Mesothelial cell of epicardium (in vitro differentiated cells): ENCODE results near the gene REV3L. TPM values are rescaled to one million over a fixed set of nuclear protein-coding genes. Genes with fewer than 3 reads are reported as not detected.
A peak's percentile ranks its signal among the peaks of the same experiment; 100 is the strongest.

Experiments used
- DNase-seq, 2 experiments: peaks; one replicate each; pipeline ENCODE4 v3.0.0; 2021; ENCODE audit warnings: low spot score in 2 of 2; ENCODE audit not compliant: unreplicated experiment in 2 of 2
- H3K27ac Mint-ChIP-seq: 2 replicates; pipeline ENCODE4 v1.8.0; 2021; ENCODE audit warnings: mixed read lengths
- H3K27me3 Mint-ChIP-seq: 2 replicates; pipeline ENCODE4 v1.8.0; 2021; ENCODE audit warnings: low read depth, mixed read lengths
- H3K36me3 Mint-ChIP-seq: 2 replicates; pipeline ENCODE4 v1.8.0; 2021; ENCODE audit warnings: mixed read lengths
- H3K4me1 Mint-ChIP-seq: 2 replicates; pipeline ENCODE4 v1.8.0; 2021; ENCODE audit warnings: mixed read lengths
- H3K4me3 Mint-ChIP-seq: 2 replicates; pipeline ENCODE4 v1.8.0; 2021; ENCODE audit warnings: mild to moderate bottlenecking, moderate library complexity, mixed read lengths
- H3K9me3 Mint-ChIP-seq: 2 replicates; pipeline ENCODE4 v1.8.0; 2021; ENCODE audit warnings: mixed read lengths
- CTCF ChIP-seq: fragments of 200-600 bp; sonication (generic); IDR thresholded peaks from one replicate; pipeline ENCODE4 v1.5.0; 2021; ENCODE audit warnings: antibody characterized with exemption; ENCODE audit not compliant: unreplicated experiment
- total RNA-seq: library from RNA; stranded (reverse); gene quantifications from 3 replicates; pipeline ENCODE4 v1.2.1, GENCODE V29; 2021

Gene REV3L
- total RNA-seq, 1 donor from 2014 or later: 41.7 TPM

GRCh38 chr6:111490067-111490466 lies 7.0 kb upstream of the REV3L start:
- no peak overlapping the region for H3K4me3 Mint-ChIP-seq
- TF ChIP-seq CTCF: no peak
- DNase-seq: no peak

GRCh38 chr6:111487661-111488060 lies 4.6 kb upstream of the REV3L start:
- no peak overlapping the region for H3K27ac Mint-ChIP-seq
- H3K4me3 Mint-ChIP-seq: no peak overlapping the region
- no peak for TF ChIP-seq CTCF
- H3K27me3 Mint-ChIP-seq: no peaks in the 10 kb centered on the region
- peaks cover 22% of the 10 kb centered on the region for H3K4me1 Mint-ChIP-seq
- no peak for DNase-seq
- no peaks in the 10 kb centered on the region for H3K9me3 Mint-ChIP-seq
- H3K36me3 Mint-ChIP-seq: peaks cover 10% of the 10 kb centered on the region

More at GRCh38 chr6:111490067-111490466, 7.0 kb upstream of the REV3L start:
- Mint-ChIP-seq H3K9me3 (no peaks in the 10 kb centered on the region), H3K27me3 (no peaks in the 10 kb centered on the region), H3K36me3 (peaks cover 10% of the 10 kb centered on the region), H3K27ac (peak overlapping the region; percentile 14), H3K4me1 (peaks cover 19% of the 10 kb centered on the region)

- DNase-seq: no peak
- peaks cover 10% of the 10 kb centered on the region for H3K36me3 Mint-ChIP-seq
- no peaks in the 10 kb centered on the region for H3K27me3 Mint-ChIP-seq
- H3K4me1 Mint-ChIP-seq: peaks cover 23% of the 10 kb centered on the region
- H3K9me3 Mint-ChIP-seq: no peaks in the 10 kb centered on the region
- TF ChIP-seq CTCF: no peak
- H3K27ac Mint-ChIP-seq: peak overlapping the region; percentile 15
- no peak overlapping the region for H3K4me3 Mint-ChIP-seq
These were observed 3.9 kb upstream of the REV3L start for GRCh38 chr6:111486921-111487320.

- TF ChIP-seq CTCF: no peak
- H3K4me1 Mint-ChIP-seq: peaks cover 27% of the 10 kb centered on the region
- no peak overlapping the region for H3K4me3 Mint-ChIP-seq
- no peak overlapping the region for H3K27ac Mint-ChIP-seq
- H3K9me3 Mint-ChIP-seq: no peaks in the 10 kb centered on the region
- DNase-seq: no peak
- H3K27me3 Mint-ChIP-seq: no peaks in the 10 kb centered on the region
- peaks cover 10% of the 10 kb centered on the region for H3K36me3 Mint-ChIP-seq
These were observed 3.5 kb upstream of the REV3L start for GRCh38 chr6:111486475-111486874.

GRCh38 chr6:111485342-111485741 lies 2.3 kb upstream of the REV3L start:
- no peak for DNase-seq
- Mint-ChIP-seq H3K4me1 (peaks cover 31% of the 10 kb centered on the region), H3K27me3 (no peaks in the 10 kb centered on the region), H3K27ac (peak overlapping the region; percentile 88), H3K4me3 (peak overlapping the region; percentile 33), H3K36me3 (peaks cover 10% of the 10 kb centered on the region), H3K9me3 (no peaks in the 10 kb centered on the region)
- TF ChIP-seq CTCF: no peak

- DNase-seq: no peak
- Mint-ChIP-seq H3K27me3 (no peaks in the 10 kb centered on the region), H3K4me1 (peaks cover 28% of the 10 kb centered on the region), H3K36me3 (peaks cover 10% of the 10 kb centered on the region), H3K27ac (peak overlapping the region; percentile 99), H3K4me3 (peak overlapping the region; percentile 85), H3K9me3 (no peaks in the 10 kb centered on the region)
- TF ChIP-seq CTCF: no peak
These were observed 1.6 kb upstream of the REV3L start for GRCh38 chr6:111484633-111484930.
